Gastroesophageal sphincter (tissue), 4 donors: ENCODE measurements around the gene TMPRSS11A. TPM values are rescaled to one million over a fixed set of nuclear protein-coding genes. Genes with fewer than 3 reads are reported as not detected.

Experiments
- ATAC-seq: fragments of 150-250 bp; one replicate; pipeline ENCODE4 v1.9.1; 2016; ENCODE audit warnings: mild to moderate bottlenecking, moderate library complexity
- H3K27ac ChIP-seq, 4 donors: fragments of 200-600 bp; sonication (generic) in 3 of 4; 1 replicate in 3 of 4; 2 replicates in 1 of 4; pipeline ENCODE4 v1.5.1; 2016 to 2019
- H3K27me3 ChIP-seq: fragments of 200-600 bp; sonication (generic); one replicate; pipeline ENCODE4 v1.5.1; 2019
- H3K36me3 ChIP-seq, 2 donors: fragments of 200-600 bp; sonication (generic); one replicate each; pipeline ENCODE4 v1.5.1; 2019; ENCODE audit warnings: control low read depth in 1 of 2
- H3K4me1 ChIP-seq, 3 donors: fragments of 200-600 bp; sonication (generic); 1 replicate in 2 of 3; 2 replicates in 1 of 3; pipeline ENCODE4 v1.5.1; 2016 to 2019; ENCODE audit warnings: control low read depth in 2 of 3
- H3K4me3 ChIP-seq, 2 donors: fragments of 200-600 bp; sonication (generic); one replicate each; pipeline ENCODE4 v1.5.1; 2019; ENCODE audit warnings: mild to moderate bottlenecking in 1 of 2, moderate library complexity in 1 of 2
- H3K9me3 ChIP-seq, 3 donors: fragments of 200-600 bp; sonication (generic); one replicate each; pipeline ENCODE4 v1.5.1; 2017 to 2019; ENCODE audit warnings: control low read depth in 2 of 3
- CTCF ChIP-seq, 4 experiments: fragments of 200-600 bp in 2 of 4; fragments of 450-650 bp in 2 of 4; sonication (generic) in 1 of 4; IDR thresholded peaks; one replicate each; pipeline ENCODE4 v1.5.1; 2017 to 2019; ENCODE audit warnings: antibody characterized with exemption in 4 of 4, mild to moderate bottlenecking in 2 of 4, moderate library complexity in 2 of 4
- EP300 ChIP-seq: sonication (generic); formaldehyde crosslinking; IDR thresholded peaks from one replicate; pipeline ENCODE4 v1.6.1; 2017; ENCODE audit warnings: antibody characterized with exemption, mild to moderate bottlenecking
- POLR2A ChIP-seq, 2 donors: fragments of 450-650 bp; IDR thresholded peaks; one replicate each; pipeline ENCODE4 v1.6.1; 2017; ENCODE audit warnings: antibody characterized with exemption in 2 of 2, mild to moderate bottlenecking in 2 of 2, moderate library complexity in 1 of 2
- POLR2AphosphoS5 ChIP-seq: sonication (generic); formaldehyde crosslinking; IDR thresholded peaks from one replicate; pipeline ENCODE4 v1.6.1; 2017; ENCODE audit warnings: antibody characterized with exemption
- WGBS, 2 donors: methylation state at CpG; one replicate each; pipeline ENCODE4 v1.1.5; 2018; ENCODE audit warnings: low coverage in 1 of 2; 5-methylcytosine and 5-hydroxymethylcytosine counted together
- total RNA-seq, 4 donors: library from RNA; depleted of rRNA; stranded (reverse); fragments of >200 nt; gene quantifications; one replicate each; pipeline ENCODE4 v1.1.0, GENCODE V29; 2016

The TMPRSS11A gene
- total RNA-seq, 4 donors from 2014 or later = 0.13 to 8.5 (median 0.78) TPM; not detected in 1

- no peaks in the 10 kb centered on the region for H3K36me3 ChIP-seq
- no peaks in the 10 kb centered on the region for H3K4me1 ChIP-seq
- ATAC-seq = no peak
- H3K27me3 ChIP-seq = no peaks in the 10 kb centered on the region
- H3K4me3 ChIP-seq = no peak overlapping the region
- no peak for TF ChIP-seq POLR2A (IDR thresholded peaks at IDR 0.05)
- TF ChIP-seq POLR2AphosphoS5 = no peak
- no peak for TF ChIP-seq EP300
- no peak for TF ChIP-seq CTCF (IDR thresholded peaks at IDR 0.05)
- H3K27ac ChIP-seq = no peak overlapping the region
- H3K9me3 ChIP-seq = peaks cover 0 to 21% (median 0%) of the 10 kb centered on the region in 3 donors
These were observed 64.2 kb downstream of the TMPRSS11A start for GRCh38 chr4:67899096-67899495.

GRCh38 chr4:67897686-67898085 lies 65.6 kb downstream of the TMPRSS11A start:
- Histone ChIP-seq H3K27me3 (no peaks in the 10 kb centered on the region), H3K4me3 (no peak overlapping the region), H3K9me3 (peaks cover 0 to 15% (median 0%) of the 10 kb centered on the region in 3 donors), H3K36me3 (no peaks in the 10 kb centered on the region), H3K27ac (no peak overlapping the region), H3K4me1 (no peaks in the 10 kb centered on the region)
- TF ChIP-seq CTCF (IDR thresholded peaks at IDR 0.05) (no peak), POLR2AphosphoS5 (no peak), EP300 (no peak), POLR2A (IDR thresholded peaks at IDR 0.05) (no peak)
- no peak for ATAC-seq

GRCh38 chr4:67896421-67897065 lies 66.8 kb downstream of the TMPRSS11A start:
- Histone ChIP-seq H3K4me3 (no peak overlapping the region), H3K27me3 (no peaks in the 10 kb centered on the region), H3K4me1 (no peaks in the 10 kb centered on the region), H3K36me3 (no peaks in the 10 kb centered on the region), H3K27ac (no peak overlapping the region), H3K9me3 (peaks cover 0 to 7% (median 0%) of the 10 kb centered on the region in 3 donors)
- WGBS, 2 donors = no CpG with 5 or more reads among the region's 26 CpGs
- ATAC-seq = no peak
- no peak for TF ChIP-seq CTCF (IDR thresholded peaks at IDR 0.05)
- TF ChIP-seq POLR2AphosphoS5 = no peak
- TF ChIP-seq POLR2A (IDR thresholded peaks at IDR 0.05) = no peak
- no peak for TF ChIP-seq EP300

GRCh38 chr4:67894659-67895058 lies 68.6 kb downstream of the TMPRSS11A start:
- H3K4me1 ChIP-seq = no peaks in the 10 kb centered on the region
- H3K27ac ChIP-seq = no peak overlapping the region
- 76 to 100% methylated on average over 1 of the region's 1 CpG for WGBS, 2 donors
- H3K27me3 ChIP-seq = no peaks in the 10 kb centered on the region
- no peaks in the 10 kb centered on the region for H3K36me3 ChIP-seq
- H3K4me3 ChIP-seq = no peak overlapping the region
- peaks cover 0 to 7% (median 0%) of the 10 kb centered on the region in 3 donors for H3K9me3 ChIP-seq
- TF ChIP-seq POLR2A (IDR thresholded peaks at IDR 0.05) (no peak), EP300 (no peak)
- no peak for ATAC-seq

GRCh38 chr4:67892905-67893304 lies 70.4 kb downstream of the TMPRSS11A start:
- H3K36me3 ChIP-seq = no peaks in the 10 kb centered on the region
- H3K27ac ChIP-seq = no peak overlapping the region
- H3K27me3 ChIP-seq = no peaks in the 10 kb centered on the region
- H3K9me3 ChIP-seq = peaks cover 0 to 7% (median 0%) of the 10 kb centered on the region in 3 donors
- WGBS, 2 donors = 78 to 83% methylated on average over 1 to 2 of the region's 3 CpGs
- H3K4me1 ChIP-seq = no peaks in the 10 kb centered on the region
- no peak for ATAC-seq
- TF ChIP-seq EP300 (no peak), POLR2A (IDR thresholded peaks at IDR 0.05) (no peak), POLR2AphosphoS5 (no peak), CTCF (IDR thresholded peaks at IDR 0.05) (no peak)
- no peak overlapping the region for H3K4me3 ChIP-seq
